Activated naive CD8-positive, alpha-beta T cell treated with anti-CD3 and anti-CD28 coated beads for 36 hours (primary cell): Measurements from ENCODE around the gene ING4. TPM values are rescaled to one million over a fixed set of nuclear protein-coding genes. Genes with fewer than 3 reads are reported as not detected.

Source experiments
- DNase-seq: peaks from one replicate; pipeline ENCODE4 v3.0.0; 2021
- H3K27ac Mint-ChIP-seq: one replicate; pipeline ENCODE4 v1.8.0; 2022; ENCODE audit warnings: mild to moderate bottlenecking, moderate library complexity, mixed read lengths
- H3K27me3 Mint-ChIP-seq: one replicate; pipeline ENCODE4 v1.8.0; 2022; ENCODE audit warnings: mild to moderate bottlenecking, mixed read lengths
- H3K36me3 Mint-ChIP-seq: one replicate; pipeline ENCODE4 v1.8.0; 2021; ENCODE audit warnings: mild to moderate bottlenecking, mixed read lengths
- H3K4me1 Mint-ChIP-seq: one replicate; pipeline ENCODE4 v1.8.0; 2021; ENCODE audit warnings: mixed read lengths
- H3K4me3 Mint-ChIP-seq: one replicate; pipeline ENCODE4 v1.8.0; 2022; ENCODE audit warnings: mild to moderate bottlenecking, moderate library complexity, mixed read lengths
- H3K9me3 Mint-ChIP-seq: one replicate; pipeline ENCODE4 v1.8.0; 2022; ENCODE audit warnings: mixed read lengths
- total RNA-seq, 2 experiments: library from RNA; stranded (reverse); gene quantifications; one replicate each; pipeline ENCODE4 v1.2.3, GENCODE V29; 2021

ING4 gene
- total RNA-seq, 2 experiments from 2014 or later, result 10.9 to 11.1 TPM

DNA sequence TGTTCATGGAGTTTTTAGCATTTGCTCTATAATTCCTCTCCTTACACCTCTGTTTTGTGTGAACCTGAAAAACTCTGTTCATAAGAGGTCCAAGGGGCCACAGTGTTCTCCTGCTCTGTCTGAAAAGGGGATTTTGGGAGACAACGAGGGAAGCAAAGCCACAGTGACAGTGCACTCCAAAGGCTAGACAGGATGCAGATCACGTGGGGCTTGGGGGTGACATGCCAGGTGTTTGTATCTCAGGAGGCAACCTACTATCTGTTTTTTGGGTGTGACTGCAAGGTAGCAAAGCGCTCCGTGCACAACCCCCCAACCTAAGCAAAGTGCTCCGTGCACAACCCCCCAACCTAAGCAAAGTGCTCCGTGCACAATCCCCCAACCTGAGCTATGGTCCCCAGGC lies 50.7 kb downstream of the ING4 start:
- no peaks in the 10 kb centered on the region for H3K9me3 Mint-ChIP-seq
- no peak for DNase-seq
- H3K4me3 Mint-ChIP-seq, result peak overlapping the region; percentile 40
- H3K27ac Mint-ChIP-seq, result peak overlapping the region; percentile 55
- H3K27me3 Mint-ChIP-seq, result no peaks in the 10 kb centered on the region
- peaks cover 34% of the 10 kb centered on the region for H3K4me1 Mint-ChIP-seq
- no peaks in the 10 kb centered on the region for H3K36me3 Mint-ChIP-seq

- no peak overlapping the region for H3K27ac Mint-ChIP-seq
- no peaks in the 10 kb centered on the region for H3K27me3 Mint-ChIP-seq
- H3K36me3 Mint-ChIP-seq, result peaks cover 21% of the 10 kb centered on the region
- DNase-seq, result no peak
- H3K4me3 Mint-ChIP-seq, result no peak overlapping the region
- H3K9me3 Mint-ChIP-seq, result no peaks in the 10 kb centered on the region
- peaks cover 42% of the 10 kb centered on the region for H3K4me1 Mint-ChIP-seq
Measured at GRCh38 chr12:6608592-6609281, 54.2 kb downstream of the ING4 start.

DNA sequence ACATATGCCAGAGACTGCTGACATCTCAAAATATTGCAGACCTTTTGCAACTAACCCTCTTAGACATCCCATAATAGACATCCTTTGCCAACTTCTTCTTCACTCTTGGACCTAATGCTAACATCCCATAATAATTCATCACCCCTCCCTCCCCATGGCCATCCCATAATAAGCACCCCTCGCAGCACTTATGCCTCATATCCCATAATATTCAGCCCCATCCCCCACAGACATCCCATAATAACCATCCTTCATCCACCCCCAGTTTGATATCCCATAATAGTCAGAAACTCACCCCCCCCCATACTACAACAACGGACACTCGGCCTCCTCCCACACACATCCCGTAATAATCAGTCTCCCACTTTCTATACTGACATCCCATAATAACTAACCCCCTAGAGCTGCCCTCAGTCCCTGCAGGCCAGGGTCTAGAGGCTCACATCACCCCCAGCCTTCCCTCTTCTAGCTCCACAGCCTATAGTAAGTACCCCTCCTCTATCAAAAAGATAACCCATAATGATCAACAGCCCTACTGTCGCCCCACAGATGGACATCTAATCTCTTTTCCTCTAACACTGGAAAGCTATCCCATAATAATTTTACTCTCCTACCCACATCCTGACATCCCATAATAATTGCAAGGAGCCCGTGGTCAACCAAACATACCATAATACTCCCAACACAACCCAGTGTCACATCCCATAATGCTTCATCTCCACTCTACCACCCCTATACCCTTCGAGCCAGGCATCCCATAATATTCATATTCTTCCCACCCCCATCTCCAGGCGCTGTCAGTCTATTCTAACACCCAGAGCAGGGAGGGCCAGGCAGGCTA lies 54.9 kb downstream of the ING4 start:
- H3K36me3 Mint-ChIP-seq, result peaks cover 29% of the 10 kb centered on the region
- no peak overlapping the region for H3K27ac Mint-ChIP-seq
- H3K9me3 Mint-ChIP-seq, result no peaks in the 10 kb centered on the region
- H3K4me3 Mint-ChIP-seq, result no peak overlapping the region
- H3K4me1 Mint-ChIP-seq, result peaks cover 44% of the 10 kb centered on the region
- DNase-seq, result peak; percentile 75
- no peaks in the 10 kb centered on the region for H3K27me3 Mint-ChIP-seq

DNA sequence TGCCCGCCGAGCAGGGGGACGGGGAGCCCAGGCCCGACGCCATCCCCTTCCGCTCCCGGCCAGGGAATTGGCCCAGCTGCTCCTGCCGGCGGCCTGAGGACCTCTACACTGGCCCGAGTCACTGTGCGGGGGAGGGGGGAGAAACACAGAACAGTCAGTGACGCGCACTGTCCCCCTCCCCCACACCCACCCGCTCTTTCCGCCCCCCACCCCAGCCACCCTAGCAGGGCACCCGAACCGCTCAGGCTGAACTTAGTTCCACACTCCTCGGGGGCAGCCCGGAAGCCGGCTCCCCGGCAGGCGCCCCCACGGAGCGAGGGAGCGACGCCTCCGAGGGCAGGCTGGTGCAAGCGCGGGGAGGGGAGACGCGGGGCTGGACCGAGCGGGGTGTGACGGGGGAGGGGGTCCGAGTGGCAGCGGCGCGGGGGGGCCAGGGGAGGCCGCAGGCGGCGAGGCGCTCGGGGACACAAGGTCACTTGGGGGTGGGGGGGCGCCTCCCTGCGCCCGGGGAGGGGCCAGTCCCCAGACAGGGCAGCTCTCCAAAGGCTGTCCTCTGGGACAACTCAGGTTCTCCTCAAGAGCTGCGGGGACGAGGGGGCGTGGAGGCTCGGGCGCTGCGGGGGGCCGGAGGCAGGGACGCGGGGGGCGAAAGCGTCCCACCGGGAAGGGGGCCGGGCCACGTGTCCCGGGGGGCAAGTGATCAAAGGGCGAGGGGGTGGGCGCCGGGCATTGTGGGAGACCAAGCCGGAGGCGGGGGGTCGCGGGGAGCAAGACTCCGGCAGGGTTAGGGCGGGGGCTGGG lies 56.4 kb downstream of the ING4 start:
- H3K4me1 Mint-ChIP-seq, result peaks cover 45% of the 10 kb centered on the region

DNA sequence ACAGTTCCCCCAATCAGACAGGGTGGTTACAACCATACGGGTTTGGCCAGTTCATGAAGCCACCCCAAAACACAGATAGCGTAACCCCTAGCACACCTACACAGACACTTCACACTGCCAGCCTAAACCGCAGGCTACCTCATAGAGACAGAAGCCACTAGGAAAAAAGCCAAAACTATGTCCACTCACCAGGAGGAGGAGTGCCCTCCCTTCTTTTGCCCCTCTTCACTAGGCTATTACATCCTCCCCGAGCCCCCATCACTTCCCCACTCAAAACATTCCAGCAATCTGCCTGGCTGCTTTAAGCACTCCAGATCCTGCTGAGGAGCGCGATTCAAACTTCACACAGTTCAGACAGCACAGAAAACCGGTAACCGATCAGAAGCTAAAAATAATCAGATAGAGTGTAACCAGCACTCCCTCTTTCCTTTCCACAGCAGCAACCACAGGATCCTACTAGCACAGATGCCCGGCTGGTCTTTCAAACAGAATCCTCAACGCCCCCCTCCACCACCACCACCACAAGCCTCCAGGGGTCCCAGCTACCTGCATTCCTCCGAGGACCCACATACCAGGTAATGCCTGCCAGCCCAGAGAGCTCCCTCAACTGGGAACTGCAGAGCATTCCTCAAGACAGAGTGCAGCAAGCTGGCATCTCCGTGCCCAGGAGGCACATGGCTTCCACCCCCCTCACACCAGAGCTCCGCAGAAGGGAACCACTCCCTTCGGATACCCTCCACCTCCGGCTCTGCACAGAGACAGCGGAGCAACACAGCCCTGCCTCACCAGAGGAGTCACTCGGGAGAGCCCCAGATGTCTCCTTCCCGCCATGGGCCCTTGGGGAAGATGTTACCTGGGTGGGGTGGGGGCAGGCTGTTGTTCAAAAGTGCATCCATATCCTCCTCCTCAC lies 57.2 kb downstream of the ING4 start:
- H3K27ac Mint-ChIP-seq, result peak overlapping the region; percentile 88

More for the DNA sequence above, 56.4 kb downstream of the ING4 start:
- no peak overlapping the region for H3K4me3 Mint-ChIP-seq
- H3K27me3 Mint-ChIP-seq, result no peaks in the 10 kb centered on the region
- H3K36me3 Mint-ChIP-seq, result peaks cover 39% of the 10 kb centered on the region
- H3K9me3 Mint-ChIP-seq, result no peaks in the 10 kb centered on the region
- peak overlapping the region; percentile 88 for H3K27ac Mint-ChIP-seq
- peak; percentile 61 for DNase-seq

GRCh38 chr12:6604259-6605029 lies 58.5 kb downstream of the ING4 start:
- Mint-ChIP-seq H3K4me1 (peaks cover 36% of the 10 kb centered on the region), H3K27ac (peak overlapping the region; percentile 88), H3K4me3 (no peak overlapping the region), H3K9me3 (no peaks in the 10 kb centered on the region), H3K36me3 (peaks cover 54% of the 10 kb centered on the region), H3K27me3 (no peaks in the 10 kb centered on the region)
- no peak for DNase-seq

More for the DNA sequence above, 57.2 kb downstream of the ING4 start:
- H3K4me3 Mint-ChIP-seq, result no peak overlapping the region
- peak; percentile 52 for DNase-seq
- H3K36me3 Mint-ChIP-seq, result peaks cover 46% of the 10 kb centered on the region
- no peaks in the 10 kb centered on the region for H3K9me3 Mint-ChIP-seq
- peaks cover 37% of the 10 kb centered on the region for H3K4me1 Mint-ChIP-seq
- no peaks in the 10 kb centered on the region for H3K27me3 Mint-ChIP-seq

DNA sequence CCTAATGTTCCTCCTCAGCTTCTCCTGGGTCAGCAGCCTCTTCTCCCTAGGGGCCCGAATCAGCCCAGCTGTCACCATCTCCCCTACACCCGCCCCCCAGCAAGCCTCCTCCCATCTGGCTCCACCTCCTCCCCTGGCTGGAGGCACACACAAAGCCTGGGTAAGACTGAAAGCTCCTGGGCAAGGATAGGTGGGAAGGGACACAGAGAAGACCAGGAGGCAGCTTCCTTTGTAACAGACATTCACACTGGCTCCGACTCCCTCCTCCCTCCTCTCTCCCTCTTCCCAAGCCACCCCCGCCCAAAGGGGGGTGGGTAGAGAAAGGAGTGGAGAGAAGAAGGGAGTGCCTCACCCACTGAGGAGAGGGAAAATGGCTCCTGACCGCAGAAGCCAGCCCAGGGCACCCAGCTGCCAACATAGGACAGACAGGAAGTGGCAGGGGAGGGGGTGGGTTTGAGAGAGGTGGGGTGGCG lies 59.8 kb downstream of the ING4 start:
- H3K27me3 Mint-ChIP-seq, result no peaks in the 10 kb centered on the region
- H3K9me3 Mint-ChIP-seq, result no peaks in the 10 kb centered on the region
- no peak for DNase-seq
- H3K4me3 Mint-ChIP-seq, result no peak overlapping the region
- H3K27ac Mint-ChIP-seq, result peak overlapping the region; percentile 84
- peaks cover 36% of the 10 kb centered on the region for H3K4me1 Mint-ChIP-seq
- peaks cover 55% of the 10 kb centered on the region for H3K36me3 Mint-ChIP-seq

DNA sequence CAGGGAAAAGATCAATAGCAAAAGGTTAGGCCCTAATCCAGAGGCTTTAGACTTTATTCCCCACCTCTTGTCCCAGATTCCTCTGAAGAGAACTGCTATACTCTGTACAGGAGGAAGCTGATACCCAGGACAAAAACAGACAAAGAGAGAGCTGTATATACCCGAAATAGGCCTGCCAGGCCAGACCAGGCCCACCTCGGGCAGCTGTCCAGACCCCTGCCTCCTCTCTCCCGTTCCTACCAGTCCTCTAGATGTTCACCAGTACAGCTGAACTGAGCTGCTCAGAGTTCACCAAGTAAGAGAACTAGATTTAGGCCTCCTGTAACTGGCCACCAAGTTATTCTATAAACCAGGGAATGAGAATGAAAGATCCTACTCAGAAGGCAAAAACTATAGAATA lies 60.4 kb downstream of the ING4 start:
- Mint-ChIP-seq H3K4me1 (peaks cover 36% of the 10 kb centered on the region), H3K9me3 (no peaks in the 10 kb centered on the region), H3K36me3 (peaks cover 60% of the 10 kb centered on the region), H3K27me3 (no peaks in the 10 kb centered on the region), H3K4me3 (no peak overlapping the region), H3K27ac (peak overlapping the region; percentile 84)
- no peak for DNase-seq

Other genes with a start within 250 kb of the ING4 start
- gene CD27, start 218.2 kb downstream of the ING4 start, total RNA-seq, result 100 to 1,000 TPM; 175 to 181 TPM
- 10 to 100 TPM; 23.7 to 26.6 TPM for gene TAPBPL, start 211.1 kb downstream of the ING4 start, total RNA-seq
- 10 to 100 TPM; 34.8 to 35.7 TPM for gene VAMP1, start 192.4 kb downstream of the ING4 start, total RNA-seq
- gene MRPL51, start 169.9 kb downstream of the ING4 start, total RNA-seq, result 100 to 1,000 TPM; 311 to 312 TPM
- 100 to 1,000 TPM; 167 to 171 TPM for gene NCAPD2, start 169.0 kb downstream of the ING4 start, total RNA-seq
- gene GAPDH, start 128.6 kb downstream of the ING4 start, total RNA-seq, result 1,000 to 10,000 TPM; 8,986 to 9,154 TPM
- 1 to 10 TPM; 7.2 to 8.1 TPM for gene IFFO1, start 107.1 kb downstream of the ING4 start, total RNA-seq
- 100 to 1,000 TPM; 151 to 153 TPM for gene NOP2, start 94.8 kb downstream of the ING4 start, total RNA-seq
- gene CHD4, start 55.7 kb downstream of the ING4 start, total RNA-seq, result 100 to 1,000 TPM; 262 to 293 TPM
- 1 to 10 TPM; 7.3 to 7.9 TPM for gene LPAR5, start 27.2 kb downstream of the ING4 start, total RNA-seq
- 1 to 10 TPM in 1 of 2 experiments, under 1 TPM in 1; 0.86 to 1.2 TPM for gene ACRBP, start 15.7 kb downstream of the ING4 start, total RNA-seq
- gene ZNF384, start 26.3 kb upstream of the ING4 start, total RNA-seq, result 10 to 100 TPM; 60.6 to 61.8 TPM
- gene PIANP, start 37.7 kb upstream of the ING4 start, total RNA-seq, result under 1 TPM in 1 of 2 experiments, not detected in 1; 0.37 TPM
- 10 to 100 TPM; 37.1 to 41.6 TPM for gene COPS7A, start 60.9 kb upstream of the ING4 start, total RNA-seq
- 100 to 1,000 TPM; 134 to 141 TPM for gene MLF2, start 90.0 kb upstream of the ING4 start, total RNA-seq
- gene PTMS, start 103.2 kb upstream of the ING4 start, total RNA-seq, result 10 to 100 TPM; 23.3 to 25.1 TPM
- gene LAG3, start 109.4 kb upstream of the ING4 start, total RNA-seq, result 10 to 100 TPM; 64.8 to 67.7 TPM
- gene CD4, start 126.4 kb upstream of the ING4 start, total RNA-seq, result 1 to 10 TPM; 2.2 to 2.5 TPM
- gene GPR162, start 158.7 kb upstream of the ING4 start, total RNA-seq, result under 1 TPM; 0.54 to 0.76 TPM
- gene P3H3, start 165.3 kb upstream of the ING4 start, total RNA-seq, result under 1 TPM; 0.36 to 0.60 TPM
- gene GNB3, start 177.8 kb upstream of the ING4 start, total RNA-seq, result under 1 TPM in 1 of 2 experiments, not detected in 1; 0.10 TPM
- gene CDCA3, start 188.2 kb upstream of the ING4 start, total RNA-seq, result 10 to 100 TPM; 62.5 to 64.0 TPM
- gene USP5, start 189.0 kb upstream of the ING4 start, total RNA-seq, result 100 to 1,000 TPM; 125 to 127 TPM
- gene TPI1, start 204.4 kb upstream of the ING4 start, total RNA-seq, result 1,000 to 10,000 TPM; 1,593 to 1,653 TPM
- 1 to 10 TPM; 2.7 to 3.0 TPM for gene SPSB2, start 210.2 kb upstream of the ING4 start, total RNA-seq
- gene LRRC23, start 241.7 kb upstream of the ING4 start, total RNA-seq, result 1 to 10 TPM; 3.0 to 4.1 TPM